ENCODE results near the gene TMEM239.

GRCh38 chr20:2796011-2796660 lies 20.0 kb upstream of the TMEM239 start:
- TF ChIP-seq, protein P1, sequence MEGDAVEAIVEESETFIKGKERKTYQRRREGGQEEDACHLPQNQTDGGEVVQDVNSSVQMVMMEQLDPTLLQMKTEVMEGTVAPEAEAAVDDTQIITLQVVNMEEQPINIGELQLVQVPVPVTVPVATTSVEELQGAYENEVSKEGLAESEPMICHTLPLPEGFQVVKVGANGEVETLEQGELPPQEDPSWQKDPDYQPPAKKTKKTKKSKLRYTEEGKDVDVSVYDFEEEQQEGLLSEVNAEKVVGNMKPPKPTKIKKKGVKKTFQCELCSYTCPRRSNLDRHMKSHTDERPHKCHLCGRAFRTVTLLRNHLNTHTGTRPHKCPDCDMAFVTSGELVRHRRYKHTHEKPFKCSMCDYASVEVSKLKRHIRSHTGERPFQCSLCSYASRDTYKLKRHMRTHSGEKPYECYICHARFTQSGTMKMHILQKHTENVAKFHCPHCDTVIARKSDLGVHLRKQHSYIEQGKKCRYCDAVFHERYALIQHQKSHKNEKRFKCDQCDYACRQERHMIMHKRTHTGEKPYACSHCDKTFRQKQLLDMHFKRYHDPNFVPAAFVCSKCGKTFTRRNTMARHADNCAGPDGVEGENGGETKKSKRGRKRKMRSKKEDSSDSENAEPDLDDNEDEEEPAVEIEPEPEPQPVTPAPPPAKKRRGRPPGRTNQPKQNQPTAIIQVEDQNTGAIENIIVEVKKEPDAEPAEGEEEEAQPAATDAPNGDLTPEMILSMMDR (IDR thresholded peaks at IDR 0.05; ENCODE audit: low read depth, low read length, missing input control), result no peak
- TF ChIP-seq REST (IDR thresholded peaks at IDR 0.05), result no peak
- no peak for TF ChIP-seq TAF1 (conservative IDR thresholded peaks at IDR 0.05)

Data from liver (tissue), 3 donors.